GM23338 (cell line): Measurements from ENCODE around the gene ARHGEF19. TPM values are rescaled to one million over a fixed set of nuclear protein-coding genes. Genes with fewer than 3 reads are reported as not detected.

Experiments
- ATAC-seq: fragments of 200-7000 bp; cut with Tn5 transposase; 3 replicates; pipeline ENCODE4 v1.9.1; 2020
- DNase-seq: peaks from one replicate; pipeline ENCODE4 v3.0.0-alpha.2; 2015; ENCODE audit warnings: low spot score
- H2AFZ ChIP-seq: fragments of 200-600 bp; sonication (generic); 2 replicates; pipeline ENCODE4 v1.8.0; 2016; ENCODE audit warnings: antibody characterized with exemption, mild to moderate bottlenecking, moderate library complexity
- H3F3A ChIP-seq: fragments of 200-600 bp; sonication (generic); replicated peaks from 2 replicates; pipeline ENCODE4 v1.8.0; 2017; ENCODE audit warnings: antibody characterized with exemption, mixed run types, low read depth
- H3K27ac ChIP-seq: fragments of 200-600 bp; sonication (generic); 2 replicates; pipeline ENCODE4 v1.6.1; 2016; ENCODE audit warnings: low read depth
- H3K27me3 ChIP-seq: fragments of 200-600 bp; sonication (generic); 2 replicates; pipeline ENCODE4 v1.8.0; 2016; ENCODE audit warnings: mild to moderate bottlenecking, mixed run types, moderate library complexity; ENCODE audit not compliant: insufficient read depth
- H3K36me3 ChIP-seq: fragments of 200-600 bp; sonication (generic); 2 replicates; pipeline ENCODE4 v1.8.0; 2016; ENCODE audit warnings: mild to moderate bottlenecking; ENCODE audit not compliant: insufficient read depth
- H3K4me1 ChIP-seq: fragments of 200-600 bp; sonication (generic); 2 replicates; pipeline ENCODE4 v1.8.0; 2016; ENCODE audit warnings: mild to moderate bottlenecking, moderate library complexity; ENCODE audit not compliant: insufficient read depth
- H3K4me2 ChIP-seq: fragments of 200-600 bp; sonication (generic); 2 replicates; pipeline ENCODE4 v1.7.1; 2017; ENCODE audit warnings: mixed run types
- H3K4me3 ChIP-seq: fragments of 200-600 bp; sonication (generic); 2 replicates; pipeline ENCODE4 v1.6.1; 2016; ENCODE audit warnings: mixed run types
- H3K79me2 ChIP-seq: fragments of 200-600 bp; sonication (generic); replicated peaks from 2 replicates; pipeline ENCODE4 v1.8.0; 2017; ENCODE audit warnings: mild to moderate bottlenecking; ENCODE audit not compliant: insufficient read depth
- H3K9me2 ChIP-seq: fragments of 200-600 bp; sonication (generic); 2 replicates; pipeline ENCODE4 v1.8.0; 2017; ENCODE audit not compliant: insufficient read depth
- H4K20me1 ChIP-seq: fragments of 200-600 bp; sonication (generic); replicated peaks from 2 replicates; pipeline ENCODE4 v1.8.0; 2017; ENCODE audit warnings: mild to moderate bottlenecking; ENCODE audit not compliant: insufficient read depth
- H3K27ac Mint-ChIP-seq: 2 replicates; pipeline ENCODE4 v1.8.0; 2020; ENCODE audit warnings: inconsistent platforms, mild to moderate bottlenecking, moderate library complexity, mixed read lengths
- H3K27me3 Mint-ChIP-seq: 3 replicates; pipeline ENCODE4 v1.8.0; 2022; ENCODE audit warnings: low read depth, mild to moderate bottlenecking, moderate library complexity, mixed read lengths, inconsistent platforms; ENCODE audit not compliant: insufficient read depth, poor library complexity
- H3K36me3 Mint-ChIP-seq: 3 replicates; pipeline ENCODE4 v1.8.0; 2021; ENCODE audit warnings: low read depth, mild to moderate bottlenecking, inconsistent platforms, moderate library complexity, mixed read lengths
- H3K4me1 Mint-ChIP-seq: 3 replicates; pipeline ENCODE4 v1.8.0; 2020; ENCODE audit warnings: mild to moderate bottlenecking, inconsistent platforms, mixed read lengths
- H3K4me3 Mint-ChIP-seq: 3 replicates; pipeline ENCODE4 v1.8.0; 2021; ENCODE audit warnings: moderate library complexity, mild to moderate bottlenecking, inconsistent platforms, mixed read lengths
- H3K9me3 Mint-ChIP-seq: 3 replicates; pipeline ENCODE4 v1.8.0; 2020; ENCODE audit warnings: moderate library complexity, mild to moderate bottlenecking, inconsistent platforms, mixed read lengths
- CREB1 ChIP-seq: fragments of 250-450 bp; sonication (Bioruptor Pico); IDR thresholded peaks from 2 replicates; pipeline ENCODE4 v1.5.0; 2020; ENCODE audit warnings: low read depth, mild to moderate bottlenecking, moderate library complexity
- CTCF ChIP-seq, 2 experiments: fragments of 200-600 bp in 1 of 2; sonication (generic) in 1 of 2; conservative IDR thresholded peaks; 2 replicates each; pipeline versions ENCODE4 v1.5.1 to v1.6.1; 2016 to 2017; ENCODE audit warnings: antibody characterized with exemption in 2 of 2, low read depth in 2 of 2, mild to moderate bottlenecking in 2 of 2, moderate library complexity in 1 of 2
- EZH2 ChIP-seq: fragments of 200-600 bp; sonication (generic); IDR thresholded peaks from one replicate; pipeline ENCODE4 v1.8.0; 2017; ENCODE audit warnings: antibody characterized with exemption, mild to moderate bottlenecking, low read depth; ENCODE audit not compliant: unreplicated experiment
- EZH2phosphoT487 ChIP-seq: fragments of 200-600 bp; sonication (generic); IDR thresholded peaks from one replicate; pipeline ENCODE4 v1.8.1; 2018; ENCODE audit warnings: antibody characterized with exemption; ENCODE audit not compliant: unreplicated experiment
- JUNB ChIP-seq: IDR thresholded peaks from one replicate; pipeline ENCODE4 v1.6.1; 2016; ENCODE audit warnings: antibody characterized with exemption; ENCODE audit not compliant: unreplicated experiment
- NANOG ChIP-seq: IDR thresholded peaks from 2 replicates; pipeline ENCODE4 v1.6.1; 2016; ENCODE audit warnings: antibody characterized with exemption, borderline replicate concordance
- POLR2AphosphoS5 ChIP-seq: IDR thresholded peaks from 2 replicates; pipeline ENCODE4 v1.6.1; 2016; ENCODE audit warnings: antibody characterized with exemption, low read depth
- REST ChIP-seq: IDR thresholded peaks from one replicate; pipeline ENCODE4 v1.6.1; 2018; ENCODE audit warnings: antibody characterized with exemption; ENCODE audit not compliant: unreplicated experiment
- STAT1 ChIP-seq: IDR thresholded peaks from one replicate; pipeline ENCODE4 v1.6.1; 2016; ENCODE audit warnings: antibody characterized with exemption; ENCODE audit not compliant: unreplicated experiment
- ZNF114 ChIP-seq: fragments of 250-450 bp; sonication (Bioruptor Pico); IDR thresholded peaks from 2 replicates; pipeline ENCODE4 v1.5.0; 2020; ENCODE audit warnings: mild to moderate bottlenecking, moderate library complexity
- ZNF331 ChIP-seq: fragments of 250-450 bp; sonication (Bioruptor Pico); IDR thresholded peaks from 2 replicates; pipeline ENCODE4 v1.5.0; 2020; ENCODE audit warnings: low read depth, mild to moderate bottlenecking, moderate library complexity
- polyA plus RNA-seq: library from polyadenylated mRNA; unstranded; fragments of >200 nt; fragmentation: Nextera tagmentation; extraction: Ambion mirVana; gene quantifications from 2 replicates; pipeline ENCODE4 v1.2.1, GENCODE V29; 2016
- total RNA-seq: library from RNA; depleted of rRNA; stranded (reverse); fragments of >200 nt; shearing (Covaris generic); gene quantifications from 2 replicates; pipeline ENCODE4 v1.2.3, GENCODE V29; 2014
- TF ChIP-seq, protein P1 (sequence below): fragments of 250-450 bp; sonication (Bioruptor Pico); IDR thresholded peaks from 2 replicates; pipeline ENCODE4 v1.5.0; 2020; ENCODE audit warnings: mild to moderate bottlenecking, moderate library complexity
- TF ChIP-seq, protein P2 (sequence below): IDR thresholded peaks from 2 replicates; pipeline ENCODE4 v1.6.1; 2016; ENCODE audit warnings: antibody characterized with exemption

Gene ARHGEF19
- total and polyA plus RNA-seq, 2 experiments from 2014 or later, result 19.5 to 46.4 TPM

DNA sequence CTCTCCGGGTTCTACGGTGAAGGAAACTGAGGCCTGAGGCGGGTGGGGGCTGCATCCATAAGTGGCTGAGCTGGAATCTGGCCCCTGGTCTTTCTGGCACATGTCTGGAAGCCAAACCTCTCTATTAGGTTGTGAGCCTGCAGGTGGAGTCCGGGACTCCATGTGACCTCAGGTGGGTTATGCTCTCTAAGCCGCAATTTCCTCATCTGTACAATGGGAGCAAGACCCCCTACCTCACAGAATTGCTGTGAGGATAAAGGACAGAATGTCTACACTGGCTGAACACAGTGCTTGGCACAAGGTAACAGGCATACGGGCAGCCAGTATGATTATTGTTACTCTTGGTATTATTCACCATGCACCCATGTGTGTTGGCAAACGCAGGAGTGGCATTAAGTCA is 63.3 kb downstream of the ARHGEF19 start:
- Histone ChIP-seq H3K27ac (no peak overlapping the region), H3K9me2 (no peaks in the 10 kb centered on the region), H3K36me3 (peaks cover 14% of the 10 kb centered on the region), H3K79me2 (peaks cover 81% of the 10 kb centered on the region), H3K4me2 (no peak overlapping the region), H3K4me3 (no peak overlapping the region), H4K20me1 (peaks cover 9% of the 10 kb centered on the region), H2AFZ (no peak overlapping the region), H3K27me3 (no peaks in the 10 kb centered on the region), H3K4me1 (peaks cover 66% of the 10 kb centered on the region), H3F3A (peaks cover 20% of the 10 kb centered on the region)
- ATAC-seq, result no peak
- peaks cover 67% of the 10 kb centered on the region for H3K4me1 Mint-ChIP-seq
- H3K27ac Mint-ChIP-seq, result no peak overlapping the region
- H3K4me3 Mint-ChIP-seq, result no peak overlapping the region
- no peaks in the 10 kb centered on the region for H3K9me3 Mint-ChIP-seq
- no peak for DNase-seq
- H3K27me3 Mint-ChIP-seq, result peaks cover 28% of the 10 kb centered on the region
- peaks cover 44% of the 10 kb centered on the region for H3K36me3 Mint-ChIP-seq
- TF ChIP-seq NANOG, result no peak
- TF ChIP-seq, protein P1, sequence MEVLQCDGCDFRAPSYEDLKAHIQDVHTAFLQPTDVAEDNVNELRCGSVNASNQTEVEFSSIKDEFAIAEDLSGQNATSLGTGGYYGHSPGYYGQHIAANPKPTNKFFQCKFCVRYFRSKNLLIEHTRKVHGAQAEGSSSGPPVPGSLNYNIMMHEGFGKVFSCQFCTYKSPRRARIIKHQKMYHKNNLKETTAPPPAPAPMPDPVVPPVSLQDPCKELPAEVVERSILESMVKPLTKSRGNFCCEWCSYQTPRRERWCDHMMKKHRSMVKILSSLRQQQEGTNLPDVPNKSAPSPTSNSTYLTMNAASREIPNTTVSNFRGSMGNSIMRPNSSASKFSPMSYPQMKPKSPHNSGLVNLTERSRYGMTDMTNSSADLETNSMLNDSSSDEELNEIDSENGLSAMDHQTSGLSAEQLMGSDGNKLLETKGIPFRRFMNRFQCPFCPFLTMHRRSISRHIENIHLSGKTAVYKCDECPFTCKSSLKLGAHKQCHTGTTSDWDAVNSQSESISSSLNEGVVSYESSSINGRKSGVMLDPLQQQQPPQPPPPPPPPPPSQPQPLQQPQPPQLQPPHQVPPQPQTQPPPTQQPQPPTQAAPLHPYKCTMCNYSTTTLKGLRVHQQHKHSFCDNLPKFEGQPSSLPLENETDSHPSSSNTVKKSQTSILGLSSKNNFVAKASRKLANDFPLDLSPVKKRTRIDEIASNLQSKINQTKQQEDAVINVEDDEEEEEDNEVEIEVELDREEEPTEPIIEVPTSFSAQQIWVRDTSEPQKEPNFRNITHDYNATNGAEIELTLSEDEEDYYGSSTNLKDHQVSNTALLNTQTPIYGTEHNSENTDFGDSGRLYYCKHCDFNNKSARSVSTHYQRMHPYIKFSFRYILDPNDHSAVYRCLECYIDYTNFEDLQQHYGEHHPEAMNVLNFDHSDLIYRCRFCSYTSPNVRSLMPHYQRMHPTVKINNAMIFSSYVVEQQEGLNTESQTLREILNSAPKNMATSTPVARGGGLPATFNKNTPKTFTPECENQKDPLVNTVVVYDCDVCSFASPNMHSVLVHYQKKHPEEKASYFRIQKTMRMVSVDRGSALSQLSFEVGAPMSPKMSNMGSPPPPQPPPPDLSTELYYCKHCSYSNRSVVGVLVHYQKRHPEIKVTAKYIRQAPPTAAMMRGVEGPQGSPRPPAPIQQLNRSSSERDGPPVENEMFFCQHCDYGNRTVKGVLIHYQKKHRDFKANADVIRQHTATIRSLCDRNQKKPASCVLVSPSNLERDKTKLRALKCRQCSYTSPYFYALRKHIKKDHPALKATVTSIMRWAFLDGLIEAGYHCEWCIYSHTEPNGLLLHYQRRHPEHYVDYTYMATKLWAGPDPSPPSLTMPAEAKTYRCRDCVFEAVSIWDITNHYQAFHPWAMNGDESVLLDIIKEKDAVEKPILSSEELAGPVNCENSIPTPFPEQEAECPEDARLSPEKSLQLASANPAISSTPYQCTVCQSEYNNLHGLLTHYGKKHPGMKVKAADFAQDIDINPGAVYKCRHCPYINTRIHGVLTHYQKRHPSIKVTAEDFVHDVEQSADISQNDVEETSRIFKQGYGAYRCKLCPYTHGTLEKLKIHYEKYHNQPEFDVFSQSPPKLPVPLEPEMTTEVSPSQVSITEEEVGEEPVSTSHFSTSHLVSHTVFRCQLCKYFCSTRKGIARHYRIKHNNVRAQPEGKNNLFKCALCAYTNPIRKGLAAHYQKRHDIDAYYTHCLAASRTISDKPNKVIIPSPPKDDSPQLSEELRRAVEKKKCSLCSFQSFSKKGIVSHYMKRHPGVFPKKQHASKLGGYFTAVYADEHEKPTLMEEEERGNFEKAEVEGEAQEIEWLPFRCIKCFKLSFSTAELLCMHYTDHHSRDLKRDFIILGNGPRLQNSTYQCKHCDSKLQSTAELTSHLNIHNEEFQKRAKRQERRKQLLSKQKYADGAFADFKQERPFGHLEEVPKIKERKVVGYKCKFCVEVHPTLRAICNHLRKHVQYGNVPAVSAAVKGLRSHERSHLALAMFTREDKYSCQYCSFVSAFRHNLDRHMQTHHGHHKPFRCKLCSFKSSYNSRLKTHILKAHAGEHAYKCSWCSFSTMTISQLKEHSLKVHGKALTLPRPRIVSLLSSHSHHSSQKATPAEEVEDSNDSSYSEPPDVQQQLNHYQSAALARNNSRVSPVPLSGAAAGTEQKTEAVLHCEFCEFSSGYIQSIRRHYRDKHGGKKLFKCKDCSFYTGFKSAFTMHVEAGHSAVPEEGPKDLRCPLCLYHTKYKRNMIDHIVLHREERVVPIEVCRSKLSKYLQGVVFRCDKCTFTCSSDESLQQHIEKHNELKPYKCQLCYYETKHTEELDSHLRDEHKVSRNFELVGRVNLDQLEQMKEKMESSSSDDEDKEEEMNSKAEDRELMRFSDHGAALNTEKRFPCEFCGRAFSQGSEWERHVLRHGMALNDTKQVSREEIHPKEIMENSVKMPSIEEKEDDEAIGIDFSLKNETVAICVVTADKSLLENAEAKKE, result no peak
- TF ChIP-seq STAT1, result no peak
- no peak for TF ChIP-seq CTCF (conservative IDR thresholded peaks at IDR 0.05; ENCODE audit: low read depth in 2 of 2)
- TF ChIP-seq, protein P2, sequence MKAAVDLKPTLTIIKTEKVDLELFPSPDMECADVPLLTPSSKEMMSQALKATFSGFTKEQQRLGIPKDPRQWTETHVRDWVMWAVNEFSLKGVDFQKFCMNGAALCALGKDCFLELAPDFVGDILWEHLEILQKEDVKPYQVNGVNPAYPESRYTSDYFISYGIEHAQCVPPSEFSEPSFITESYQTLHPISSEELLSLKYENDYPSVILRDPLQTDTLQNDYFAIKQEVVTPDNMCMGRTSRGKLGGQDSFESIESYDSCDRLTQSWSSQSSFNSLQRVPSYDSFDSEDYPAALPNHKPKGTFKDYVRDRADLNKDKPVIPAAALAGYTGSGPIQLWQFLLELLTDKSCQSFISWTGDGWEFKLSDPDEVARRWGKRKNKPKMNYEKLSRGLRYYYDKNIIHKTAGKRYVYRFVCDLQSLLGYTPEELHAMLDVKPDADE, result no peak
- TF ChIP-seq REST, result no peak
- TF ChIP-seq EZH2, result no peak
- TF ChIP-seq ZNF331 (CRISPR knock-in tag), result no peak
- TF ChIP-seq CREB1 (CRISPR knock-in tag), result no peak
- TF ChIP-seq EZH2phosphoT487, result no peak
- no peak for TF ChIP-seq POLR2AphosphoS5
- TF ChIP-seq JUNB, result no peak
- TF ChIP-seq ZNF114, result no peak
